Activated naive CD4-positive, alpha-beta T cell treated with anti-CD3 and anti-CD28 coated beads, Interleukin-2, amount 50 U/mL, for 24 hours (primary cell): ENCODE data around the gene GLIS1.

Experiments
- H3K27ac Mint-ChIP-seq: one replicate; pipeline ENCODE4 v1.8.0; 2021; ENCODE audit warnings: mild to moderate bottlenecking, mixed read lengths
- H3K27me3 Mint-ChIP-seq: one replicate; pipeline ENCODE4 v1.8.0; 2021; ENCODE audit warnings: mixed read lengths
- H3K36me3 Mint-ChIP-seq: one replicate; pipeline ENCODE4 v1.8.0; 2021; ENCODE audit warnings: mixed read lengths
- H3K4me1 Mint-ChIP-seq: one replicate; pipeline ENCODE4 v1.8.0; 2021; ENCODE audit warnings: mixed read lengths
- H3K4me3 Mint-ChIP-seq: one replicate; pipeline ENCODE4 v1.8.0; 2021; ENCODE audit warnings: mild to moderate bottlenecking, mixed read lengths
- H3K9me3 Mint-ChIP-seq: one replicate; pipeline ENCODE4 v1.8.0; 2021; ENCODE audit warnings: mixed read lengths

GLIS1 gene

DNA sequence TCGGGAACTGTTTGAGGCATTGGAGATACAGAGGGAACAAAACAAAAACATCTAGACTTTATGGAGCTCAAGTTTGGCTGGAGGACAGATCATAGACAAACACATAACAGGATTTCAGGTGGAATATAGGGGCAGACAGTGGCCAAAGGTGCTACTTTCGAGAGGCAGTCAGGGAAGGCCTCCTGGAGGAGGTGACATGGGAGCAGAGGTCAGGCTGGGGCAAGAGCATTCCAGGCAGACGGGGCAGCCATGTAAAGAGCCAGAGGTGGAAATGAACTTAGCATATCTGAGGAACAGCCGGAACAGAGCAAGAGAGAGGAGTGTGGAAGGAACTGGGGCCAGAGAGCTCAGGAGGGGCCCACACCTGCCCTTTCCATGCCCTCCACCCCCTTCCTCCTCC lies 157.5 kb downstream of the GLIS1 start:
- Mint-ChIP-seq H3K4me3 (no peak overlapping the region), H3K27me3 (no peaks in the 10 kb centered on the region), H3K36me3 (no peaks in the 10 kb centered on the region), H3K27ac (no peak overlapping the region), H3K9me3 (no peaks in the 10 kb centered on the region), H3K4me1 (peaks cover 14% of the 10 kb centered on the region)

DNA sequence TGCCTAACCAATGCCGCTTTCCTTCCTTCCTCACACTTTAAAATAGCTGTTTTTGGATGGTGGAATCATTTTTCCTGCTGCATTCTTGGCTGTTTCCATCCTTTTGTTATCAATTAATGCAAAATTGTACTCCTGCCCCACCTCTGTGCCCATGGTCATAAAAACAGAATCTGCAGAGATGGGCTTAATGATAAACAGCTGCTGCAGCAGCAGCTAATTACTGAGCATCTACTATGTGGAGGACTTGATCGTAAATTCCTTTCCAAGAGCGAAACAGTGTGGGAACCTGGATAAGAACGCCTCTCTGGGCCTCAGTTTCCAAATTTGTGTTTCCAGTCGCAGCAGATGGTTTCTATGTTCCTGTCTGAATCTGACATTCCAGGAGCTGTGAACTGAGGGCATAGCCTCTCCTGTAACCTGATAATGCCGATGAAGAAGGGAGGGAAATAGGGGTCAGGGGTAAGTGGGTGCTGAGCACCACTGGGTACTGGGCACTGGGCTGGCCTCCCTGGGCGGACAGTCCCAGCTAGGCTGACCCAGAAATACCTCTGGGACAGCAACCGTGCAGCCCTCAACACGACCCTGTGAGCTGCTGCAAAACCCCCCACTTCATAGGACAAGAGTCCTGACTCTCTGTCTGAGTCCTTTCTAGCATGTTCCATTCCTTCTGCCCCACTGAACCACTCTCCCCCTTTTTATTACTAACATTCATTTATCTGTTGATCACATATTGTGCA lies 158.1 kb downstream of the GLIS1 start:
- Mint-ChIP-seq H3K27ac (peak overlapping the region; percentile 13), H3K4me1 (peaks cover 14% of the 10 kb centered on the region)

GRCh38 chr1:53580009-53580400 lies 159.0 kb downstream of the GLIS1 start:
- H3K27me3 Mint-ChIP-seq: no peaks in the 10 kb centered on the region
- H3K4me1 Mint-ChIP-seq: peaks cover 11% of the 10 kb centered on the region
- no peak overlapping the region for H3K27ac Mint-ChIP-seq
- no peaks in the 10 kb centered on the region for H3K36me3 Mint-ChIP-seq
- H3K4me3 Mint-ChIP-seq: no peak overlapping the region
- H3K9me3 Mint-ChIP-seq: no peaks in the 10 kb centered on the region

More for the DNA sequence above, 158.1 kb downstream of the GLIS1 start:
- Mint-ChIP-seq H3K36me3 (no peaks in the 10 kb centered on the region), H3K9me3 (no peaks in the 10 kb centered on the region), H3K4me3 (no peak overlapping the region), H3K27me3 (no peaks in the 10 kb centered on the region)

DNA sequence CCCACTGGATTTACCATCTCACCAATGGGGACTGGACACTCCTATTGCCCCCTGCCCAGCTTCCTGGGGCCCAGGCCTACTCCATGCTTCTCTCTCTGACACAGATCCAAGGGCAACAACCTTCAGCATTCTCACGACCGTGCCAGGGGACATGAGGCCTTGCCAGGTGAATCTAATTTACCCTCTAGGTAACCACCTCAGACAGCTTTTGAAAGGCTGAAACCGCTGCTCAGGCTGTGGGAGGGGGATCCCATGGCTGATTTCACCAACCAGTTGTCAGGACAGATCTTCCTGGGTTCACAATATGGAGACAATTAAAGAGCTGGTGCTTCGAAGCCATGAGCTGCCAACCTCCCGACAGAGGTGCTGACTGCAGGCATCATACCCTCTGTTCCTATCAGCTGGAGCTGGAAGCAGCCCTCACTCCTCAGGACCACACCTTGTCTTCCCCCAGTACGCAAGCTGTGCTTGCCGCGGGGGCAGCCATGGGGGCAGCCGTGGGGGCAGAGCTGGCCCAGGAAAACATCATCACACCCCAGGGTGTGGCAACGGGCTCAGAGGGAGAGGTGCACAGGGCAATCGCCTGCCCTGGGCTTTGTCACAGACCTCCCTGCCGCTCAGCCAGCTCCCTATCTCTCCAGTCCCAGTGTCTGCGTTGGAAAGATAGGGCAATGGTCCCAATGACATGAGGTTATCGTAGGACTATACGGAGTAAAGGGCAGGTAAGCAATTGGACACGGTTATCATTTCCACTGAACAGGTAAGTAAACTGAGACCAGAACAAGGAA lies 159.5 kb downstream of the GLIS1 start:
- no peaks in the 10 kb centered on the region for H3K9me3 Mint-ChIP-seq
- H3K4me3 Mint-ChIP-seq: no peak overlapping the region
- H3K36me3 Mint-ChIP-seq: no peaks in the 10 kb centered on the region
- no peaks in the 10 kb centered on the region for H3K27me3 Mint-ChIP-seq
- H3K4me1 Mint-ChIP-seq: peaks cover 5% of the 10 kb centered on the region
- H3K27ac Mint-ChIP-seq: no peak overlapping the region

GRCh38 chr1:53578358-53578757 lies 160.6 kb downstream of the GLIS1 start:
- Mint-ChIP-seq H3K4me1 (peaks cover 4% of the 10 kb centered on the region), H3K27ac (no peak overlapping the region), H3K4me3 (no peak overlapping the region), H3K36me3 (no peaks in the 10 kb centered on the region), H3K9me3 (no peaks in the 10 kb centered on the region), H3K27me3 (no peaks in the 10 kb centered on the region)

- H3K36me3 Mint-ChIP-seq: no peaks in the 10 kb centered on the region
- no peaks in the 10 kb centered on the region for H3K9me3 Mint-ChIP-seq
- H3K4me3 Mint-ChIP-seq: no peak overlapping the region
- peak overlapping the region; percentile 10 for H3K27ac Mint-ChIP-seq
- no peaks in the 10 kb centered on the region for H3K27me3 Mint-ChIP-seq
- peaks cover 4% of the 10 kb centered on the region for H3K4me1 Mint-ChIP-seq
Observed at GRCh38 chr1:53577761-53578100, 161.2 kb downstream of the GLIS1 start.

DNA sequence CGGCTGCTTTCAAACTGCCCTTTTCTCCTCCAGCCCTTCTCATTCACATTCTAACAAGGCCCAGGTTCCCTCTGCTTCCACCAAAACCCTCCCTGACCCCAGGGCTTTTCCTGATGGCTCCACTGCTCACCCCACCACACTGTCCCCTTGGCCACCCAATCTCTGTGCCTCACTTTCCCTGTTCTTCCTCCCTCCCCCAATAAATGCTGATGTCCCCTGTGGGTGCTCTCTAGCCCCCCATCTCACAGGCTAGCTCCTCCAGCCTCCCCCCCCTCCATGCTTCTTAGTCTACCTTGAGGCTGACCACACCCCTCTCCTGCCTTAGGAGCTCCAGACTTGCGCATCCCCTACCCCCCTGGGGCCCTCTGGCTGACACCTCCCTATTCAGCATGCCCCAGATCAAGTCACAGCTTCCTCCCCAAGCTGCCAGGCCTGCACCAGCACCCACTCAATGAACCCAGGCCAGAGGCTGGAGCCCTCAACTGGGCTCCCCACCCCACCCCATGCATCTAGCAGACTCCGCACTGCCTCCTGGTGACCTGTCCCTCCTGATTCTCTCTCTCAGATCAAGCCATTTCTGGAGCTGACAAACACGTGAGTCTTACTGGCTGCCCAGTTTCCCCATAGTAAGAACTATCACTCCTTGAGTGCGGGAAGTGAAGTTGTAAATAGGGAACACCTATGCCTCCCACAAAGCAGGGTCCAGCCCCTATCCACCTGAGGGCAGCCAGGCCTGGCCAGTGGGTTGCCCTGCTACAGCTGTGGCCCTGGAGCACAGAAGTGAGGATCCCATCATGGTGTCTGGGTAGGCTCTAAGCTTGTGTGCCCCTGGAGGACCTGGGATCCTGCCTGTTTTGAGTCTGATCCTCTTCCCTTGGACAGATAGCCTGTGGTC lies 161.9 kb downstream of the GLIS1 start:
- H3K9me3 Mint-ChIP-seq: no peaks in the 10 kb centered on the region
- no peaks in the 10 kb centered on the region for H3K36me3 Mint-ChIP-seq
- H3K27me3 Mint-ChIP-seq: no peaks in the 10 kb centered on the region
- peak overlapping the region; percentile 1 for H3K27ac Mint-ChIP-seq
- H3K4me1 Mint-ChIP-seq: peaks cover 4% of the 10 kb centered on the region
- H3K4me3 Mint-ChIP-seq: no peak overlapping the region

DNA sequence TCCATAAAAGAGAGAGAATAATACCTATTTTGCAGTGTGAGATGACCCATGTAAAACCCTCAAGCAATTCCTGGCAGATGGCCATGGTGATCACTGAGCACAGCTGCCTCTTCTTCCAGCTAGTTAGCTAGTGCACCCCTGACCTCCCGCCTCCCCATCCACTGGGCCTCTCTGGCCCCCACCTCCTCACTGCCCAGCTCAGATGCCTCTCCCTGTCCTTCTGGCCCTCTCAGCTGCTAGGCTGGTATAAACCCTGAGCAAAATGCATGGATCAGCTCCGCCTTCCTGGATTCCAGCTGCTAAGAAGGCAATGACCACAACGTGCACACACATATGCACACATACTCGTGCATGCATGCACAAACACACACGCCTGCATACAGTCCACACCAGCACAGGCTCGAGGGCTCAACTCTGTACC lies 162.6 kb downstream of the GLIS1 start:
- Mint-ChIP-seq H3K9me3 (no peaks in the 10 kb centered on the region), H3K27ac (no peak overlapping the region)

GRCh38 chr1:53575955-53576320 lies 163.0 kb downstream of the GLIS1 start:
- Mint-ChIP-seq H3K36me3 (no peaks in the 10 kb centered on the region), H3K4me1 (peaks cover 4% of the 10 kb centered on the region), H3K4me3 (no peak overlapping the region), H3K27ac (no peak overlapping the region), H3K9me3 (no peaks in the 10 kb centered on the region), H3K27me3 (no peaks in the 10 kb centered on the region)

More for the DNA sequence above, 162.6 kb downstream of the GLIS1 start:
- H3K27me3 Mint-ChIP-seq: no peaks in the 10 kb centered on the region
- H3K4me3 Mint-ChIP-seq: no peak overlapping the region
- H3K4me1 Mint-ChIP-seq: peaks cover 4% of the 10 kb centered on the region
- H3K36me3 Mint-ChIP-seq: no peaks in the 10 kb centered on the region

DNA sequence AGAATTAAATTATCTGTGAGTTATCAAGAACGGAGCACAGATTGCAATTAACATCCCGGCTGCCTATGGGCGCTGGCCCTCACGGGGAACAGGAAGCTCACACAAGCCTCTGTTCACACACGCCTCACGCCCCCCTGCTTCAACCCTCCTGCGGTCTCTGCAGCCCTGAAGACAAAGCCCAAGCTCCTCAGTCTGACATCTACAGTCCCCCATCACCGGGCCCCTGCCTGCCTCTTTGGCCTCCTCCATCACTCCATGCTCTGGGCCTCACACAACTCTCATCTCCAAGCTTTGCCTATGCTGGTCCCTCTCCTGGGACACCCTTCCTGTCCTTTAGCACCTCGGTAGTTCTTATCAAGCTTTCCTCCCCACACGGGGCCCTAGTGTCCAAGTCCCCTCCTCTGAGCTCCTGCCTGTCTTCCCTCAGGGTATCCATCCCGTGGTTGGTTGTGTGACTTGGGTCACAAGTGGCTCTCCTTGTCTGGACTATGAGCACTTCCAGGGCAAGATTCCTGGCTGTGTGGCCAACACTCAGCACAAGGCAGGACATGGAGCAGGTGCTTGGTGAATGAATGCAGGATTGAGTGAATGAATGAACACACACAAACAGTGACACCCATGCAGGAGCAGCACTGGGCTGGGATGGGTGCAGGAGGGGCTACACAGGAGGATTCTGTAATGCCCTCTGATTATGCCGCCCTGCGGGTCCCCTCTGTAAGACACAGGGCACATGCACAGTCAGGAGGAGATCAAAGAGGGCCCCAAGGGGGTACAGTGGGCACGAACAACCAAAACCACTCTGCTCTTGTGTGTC lies 163.6 kb downstream of the GLIS1 start:
- H3K9me3 Mint-ChIP-seq: no peaks in the 10 kb centered on the region
- no peak overlapping the region for H3K27ac Mint-ChIP-seq
- no peaks in the 10 kb centered on the region for H3K27me3 Mint-ChIP-seq
- no peaks in the 10 kb centered on the region for H3K36me3 Mint-ChIP-seq
- peaks cover 4% of the 10 kb centered on the region for H3K4me1 Mint-ChIP-seq
- no peak overlapping the region for H3K4me3 Mint-ChIP-seq

DNA sequence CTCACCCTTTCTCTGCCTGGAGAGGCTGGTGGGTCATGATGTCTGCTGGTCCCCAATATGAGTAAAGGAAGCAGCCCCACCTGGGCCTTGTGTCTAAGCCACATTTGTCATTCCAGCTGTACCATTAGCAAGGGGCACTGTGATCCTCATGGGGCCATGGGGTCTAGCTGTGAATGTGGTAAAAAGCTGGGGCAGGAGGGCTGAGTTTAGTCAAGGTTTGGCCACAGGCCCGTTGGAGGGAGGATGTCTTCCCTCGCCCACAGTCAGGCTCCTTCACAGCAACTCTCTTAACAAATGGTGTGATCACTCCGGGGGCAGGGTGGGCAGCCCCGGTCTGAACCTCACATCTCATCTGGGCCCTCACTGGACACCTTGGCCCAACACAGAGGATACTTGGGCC lies 164.3 kb downstream of the GLIS1 start:
- no peak overlapping the region for H3K27ac Mint-ChIP-seq
- H3K27me3 Mint-ChIP-seq: peaks cover 2% of the 10 kb centered on the region
- H3K4me1 Mint-ChIP-seq: peaks cover 4% of the 10 kb centered on the region
- no peak overlapping the region for H3K4me3 Mint-ChIP-seq
- no peaks in the 10 kb centered on the region for H3K36me3 Mint-ChIP-seq
- no peaks in the 10 kb centered on the region for H3K9me3 Mint-ChIP-seq

GRCh38 chr1:53573931-53574330 lies 165.0 kb downstream of the GLIS1 start:
- Mint-ChIP-seq H3K9me3 (no peaks in the 10 kb centered on the region), H3K36me3 (no peaks in the 10 kb centered on the region), H3K4me3 (no peak overlapping the region), H3K27ac (peak overlapping the region; percentile 3), H3K4me1 (peaks cover 4% of the 10 kb centered on the region), H3K27me3 (peaks cover 2% of the 10 kb centered on the region)

GRCh38 chr1:53573522-53573921 lies 165.4 kb downstream of the GLIS1 start:
- H3K9me3 Mint-ChIP-seq: no peaks in the 10 kb centered on the region
- H3K4me3 Mint-ChIP-seq: no peak overlapping the region
- no peaks in the 10 kb centered on the region for H3K36me3 Mint-ChIP-seq
- peaks cover 2% of the 10 kb centered on the region for H3K27me3 Mint-ChIP-seq
- H3K4me1 Mint-ChIP-seq: peaks cover 4% of the 10 kb centered on the region
- no peak overlapping the region for H3K27ac Mint-ChIP-seq

DNA sequence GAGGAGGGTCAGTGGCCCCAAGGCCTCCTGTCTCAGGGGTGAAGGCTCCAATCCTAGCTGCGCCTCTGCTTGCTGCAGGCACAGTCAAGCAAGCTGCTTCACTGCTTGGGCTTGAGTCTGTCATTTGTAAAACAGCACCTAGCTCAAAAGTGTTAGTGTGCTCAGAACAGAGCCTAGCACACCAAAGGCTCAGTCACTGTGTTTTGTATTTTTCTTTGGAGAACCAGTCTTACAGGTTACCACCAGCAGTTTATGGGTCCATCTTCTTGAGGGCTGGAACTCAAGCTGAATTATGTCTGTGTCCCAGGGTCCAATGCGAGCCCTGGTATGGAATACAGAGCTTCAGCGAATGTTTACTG lies 166.2 kb downstream of the GLIS1 start:
- Mint-ChIP-seq H3K4me1 (peaks cover 4% of the 10 kb centered on the region), H3K4me3 (no peak overlapping the region), H3K9me3 (no peaks in the 10 kb centered on the region), H3K27ac (no peak overlapping the region), H3K36me3 (no peaks in the 10 kb centered on the region), H3K27me3 (peaks cover 2% of the 10 kb centered on the region)
